HL-60/S4 treated with phorbol 12-myristate 13-acetate at 8.2 ng/mL for 4 days and 3 days (cell line): ENCODE data around the gene PXYLP1.

Source experiments
- in situ Hi-C: fragments of 300-500 bp; cut with MboI; formaldehyde crosslinking; loops from 2 replicates; pipeline ENCODE4 v1.15.0; 2022; ENCODE audit warnings: low sequenced_read_pairs

The PXYLP1 gene

GRCh38 chr3:141291559-141292355 lies 60.1 kb downstream of the PXYLP1 start:
- in situ Hi-C loops: no loop called here

- in situ Hi-C loops: no loop called here
Measured at GRCh38 chr3:141292356-141293058, 60.9 kb downstream of the PXYLP1 start.

GRCh38 chr3:141294301-141294700 lies 62.7 kb downstream of the PXYLP1 start:
- in situ Hi-C loops: no loop called here

GRCh38 chr3:141294848-141295247 lies 63.2 kb downstream of the PXYLP1 start:
- in situ Hi-C loops: no loop called here

GRCh38 chr3:141300426-141300825 lies 68.8 kb downstream of the PXYLP1 start:
- in situ Hi-C loops: loop anchor here (25.0 kb wide), 1 partner anchor 262 kb away; no protein-coding TSS in a partner anchor

GRCh38 chr3:141302364-141303141 lies 70.9 kb downstream of the PXYLP1 start:
- in situ Hi-C loops: loop anchor here (25.0 kb wide), 1 partner anchor 260 kb away; no protein-coding TSS in a partner anchor

- in situ Hi-C loops: loop anchor here (25.0 kb wide), 1 partner anchor 259 kb away; no protein-coding TSS in a partner anchor
Measured at GRCh38 chr3:141303481-141304223, 72.0 kb downstream of the PXYLP1 start.

GRCh38 chr3:141305436-141305835 lies 73.8 kb downstream of the PXYLP1 start:
- in situ Hi-C loops: loop anchor here (25.0 kb wide), 1 partner anchor 257 kb away; no protein-coding TSS in a partner anchor

- in situ Hi-C loops: loop anchor here (25.0 kb wide), 1 partner anchor 256 kb away; no protein-coding TSS in a partner anchor
Measured at GRCh38 chr3:141306276-141306675, 74.7 kb downstream of the PXYLP1 start.

GRCh38 chr3:141306922-141307321 lies 75.3 kb downstream of the PXYLP1 start:
- in situ Hi-C loops: loop anchor here (25.0 kb wide), 1 partner anchor 255 kb away; no protein-coding TSS in a partner anchor

GRCh38 chr3:141307351-141308059 lies 75.9 kb downstream of the PXYLP1 start:
- in situ Hi-C loops: loop anchor here (25.0 kb wide), 1 partner anchor 255 kb away; no protein-coding TSS in a partner anchor

- in situ Hi-C loops: loop anchor here (25.0 kb wide), 1 partner anchor 254 kb away; no protein-coding TSS in a partner anchor
Measured at GRCh38 chr3:141308588-141309218, 77.1 kb downstream of the PXYLP1 start.

- in situ Hi-C loops: loop anchor here (10.0 to 25.0 kb wide), 2 partner anchors 134 to 251 kb away; no protein-coding TSS in a partner anchor
Measured at GRCh38 chr3:141311170-141311495, 79.5 kb downstream of the PXYLP1 start.

- in situ Hi-C loops: loop anchor here (10.0 to 25.0 kb wide), 2 partner anchors 133 to 251 kb away; no protein-coding TSS in a partner anchor
Measured at GRCh38 chr3:141311496-141312353, 80.1 kb downstream of the PXYLP1 start.

- in situ Hi-C loops: loop anchor here (10.0 to 25.0 kb wide), 2 partner anchors 132 to 250 kb away; no protein-coding TSS in a partner anchor
Measured at GRCh38 chr3:141312354-141313092, 80.9 kb downstream of the PXYLP1 start.

GRCh38 chr3:141313093-141313683 lies 81.6 kb downstream of the PXYLP1 start:
- in situ Hi-C loops: loop anchor here (10.0 to 25.0 kb wide), 2 partner anchors 132 to 249 kb away; no protein-coding TSS in a partner anchor

- in situ Hi-C loops: loop anchor here (10.0 to 25.0 kb wide), 2 partner anchors 130 to 248 kb away; no protein-coding TSS in a partner anchor
Measured at GRCh38 chr3:141314415-141314814, 82.8 kb downstream of the PXYLP1 start.
